ENCODE results near the gene ERC1. TPM values are rescaled to one million over a fixed set of nuclear protein-coding genes. Genes with fewer than 3 reads are reported as not detected.
"Not testable (repeated sequence)": the region's sequence is repeated elsewhere in the genome, so short reads cannot be mapped to it uniquely, and the experiment has no call there.

The ERC1 gene
- total and polyA plus RNA-seq, 7 donors: 4.0 to 35.6 (median 29.4) TPM

DNA sequence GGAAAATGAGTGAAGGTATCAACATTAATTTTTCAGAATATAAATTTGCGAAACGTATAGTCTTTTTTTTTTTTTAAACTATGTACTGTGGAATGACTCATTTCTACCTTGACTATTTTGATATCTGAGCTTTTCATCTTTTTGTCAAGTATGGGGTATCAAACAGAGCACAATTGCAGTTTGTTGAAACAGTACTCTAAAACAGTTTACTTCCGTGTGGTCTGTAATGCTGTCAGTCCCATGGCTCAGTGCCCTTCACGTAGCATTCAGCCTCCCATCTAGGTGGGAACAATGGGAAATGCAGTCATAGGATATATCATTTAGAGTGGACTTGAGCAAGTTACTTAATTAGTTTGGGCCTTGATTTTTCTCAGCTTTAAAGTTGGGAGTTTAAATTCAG lies 139.5 kb downstream of the ERC1 start:
- 88 to 93% (median 88%) methylated on average over 4 of the region's 4 CpGs for WGBS, 3 donors
- intact Hi-C loops (cut with DNase I): no loop called here
- DNase-seq (no peak), ATAC-seq (no peak)
- no peak overlapping the region for H3K27ac ChIP-seq
- no peaks in the 10 kb centered on the region for H3K36me3 ChIP-seq (ENCODE audit: insufficient read depth in 1 of 2, low read depth in 1 of 2)
- peaks cover 7% of the 10 kb centered on the region for H3K4me1 ChIP-seq
- H3K4me3 ChIP-seq: no peak overlapping the region
- TF ChIP-seq, protein P1, sequence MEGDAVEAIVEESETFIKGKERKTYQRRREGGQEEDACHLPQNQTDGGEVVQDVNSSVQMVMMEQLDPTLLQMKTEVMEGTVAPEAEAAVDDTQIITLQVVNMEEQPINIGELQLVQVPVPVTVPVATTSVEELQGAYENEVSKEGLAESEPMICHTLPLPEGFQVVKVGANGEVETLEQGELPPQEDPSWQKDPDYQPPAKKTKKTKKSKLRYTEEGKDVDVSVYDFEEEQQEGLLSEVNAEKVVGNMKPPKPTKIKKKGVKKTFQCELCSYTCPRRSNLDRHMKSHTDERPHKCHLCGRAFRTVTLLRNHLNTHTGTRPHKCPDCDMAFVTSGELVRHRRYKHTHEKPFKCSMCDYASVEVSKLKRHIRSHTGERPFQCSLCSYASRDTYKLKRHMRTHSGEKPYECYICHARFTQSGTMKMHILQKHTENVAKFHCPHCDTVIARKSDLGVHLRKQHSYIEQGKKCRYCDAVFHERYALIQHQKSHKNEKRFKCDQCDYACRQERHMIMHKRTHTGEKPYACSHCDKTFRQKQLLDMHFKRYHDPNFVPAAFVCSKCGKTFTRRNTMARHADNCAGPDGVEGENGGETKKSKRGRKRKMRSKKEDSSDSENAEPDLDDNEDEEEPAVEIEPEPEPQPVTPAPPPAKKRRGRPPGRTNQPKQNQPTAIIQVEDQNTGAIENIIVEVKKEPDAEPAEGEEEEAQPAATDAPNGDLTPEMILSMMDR (IDR thresholded peaks at IDR 0.05): no peak
- no peaks in the 10 kb centered on the region for H3K9me3 ChIP-seq
- no peaks in the 10 kb centered on the region for H3K27me3 ChIP-seq (ENCODE audit: insufficient read depth in 3 of 3, low read length in 2 of 3)

DNA sequence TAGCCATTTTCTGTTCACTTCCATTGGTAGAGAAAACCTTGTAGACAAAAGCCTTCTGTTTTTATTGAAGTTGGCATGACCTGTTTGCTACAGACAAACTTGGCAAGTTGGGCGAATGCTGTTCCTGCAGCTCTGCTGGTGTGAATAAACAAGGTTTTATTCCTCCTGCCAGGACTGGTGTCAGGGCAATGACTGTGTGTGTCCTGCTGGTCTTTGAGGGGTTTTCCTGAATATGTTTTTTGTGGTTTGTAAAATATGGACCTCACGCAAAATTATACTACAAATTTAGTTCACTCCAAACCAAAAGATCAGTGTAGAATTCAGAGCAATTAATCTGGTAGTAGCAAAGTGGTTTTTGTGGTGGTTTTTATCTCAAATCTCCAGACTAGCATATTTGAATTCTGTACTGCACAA lies 140.8 kb downstream of the ERC1 start:
- intact Hi-C loops (cut with DNase I): no loop called here
- Histone ChIP-seq H3K27ac (no peak overlapping the region), H3K27me3 (ENCODE audit: insufficient read depth in 3 of 3, low read length in 2 of 3) (no peaks in the 10 kb centered on the region), H3K9me3 (no peaks in the 10 kb centered on the region), H3K36me3 (ENCODE audit: insufficient read depth in 1 of 2, low read depth in 1 of 2) (no peaks in the 10 kb centered on the region), H3K4me3 (peak overlapping the region; percentile 27), H3K4me1 (peaks cover 7% of the 10 kb centered on the region)
- TF ChIP-seq, protein P1 (IDR thresholded peaks at IDR 0.05): no peak
- ATAC-seq (peak in 2 of 4 donors; percentile 49 to 77), DNase-seq (no peak)
- 22 to 48% (median 32%) methylated on average over 2 of the region's 2 CpGs for WGBS, 3 donors

DNA sequence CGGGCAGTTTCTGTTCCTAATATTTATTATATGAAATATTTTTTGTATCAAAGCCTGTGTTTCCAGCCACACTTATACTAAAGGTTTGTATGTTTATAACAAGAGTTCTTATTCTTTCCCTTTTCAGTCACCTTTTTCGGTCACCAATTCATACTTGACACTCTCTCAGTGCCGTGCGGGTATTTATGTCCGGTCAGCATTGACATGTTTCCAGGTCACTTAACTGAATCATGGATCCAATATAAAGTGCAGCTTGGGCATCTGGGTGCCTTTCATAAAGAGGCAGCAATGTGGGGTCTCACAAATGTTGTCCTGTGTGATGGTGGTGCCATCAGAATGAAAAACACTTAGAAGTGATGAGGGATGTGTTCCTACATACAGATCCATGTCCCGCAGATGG lies 141.3 kb downstream of the ERC1 start:
- peak overlapping the region; percentile 27 for H3K4me3 ChIP-seq
- H3K27me3 ChIP-seq (ENCODE audit: insufficient read depth in 3 of 3, low read length in 2 of 3): no peaks in the 10 kb centered on the region
- ATAC-seq: peak in 3 of 4 donors; percentile 42 to 87 (median 78)
- WGBS, 3 donors: 28 to 48% (median 34%) methylated on average over 6 of the region's 6 CpGs
- no peak for DNase-seq
- intact Hi-C loops (cut with DNase I): no loop called here
- H3K9me3 ChIP-seq: no peaks in the 10 kb centered on the region
- H3K36me3 ChIP-seq (ENCODE audit: insufficient read depth in 1 of 2, low read depth in 1 of 2): no peaks in the 10 kb centered on the region
- no peak overlapping the region for H3K27ac ChIP-seq
- peaks cover 7% of the 10 kb centered on the region for H3K4me1 ChIP-seq
- TF ChIP-seq, protein P1 (IDR thresholded peaks at IDR 0.05): no peak

DNA sequence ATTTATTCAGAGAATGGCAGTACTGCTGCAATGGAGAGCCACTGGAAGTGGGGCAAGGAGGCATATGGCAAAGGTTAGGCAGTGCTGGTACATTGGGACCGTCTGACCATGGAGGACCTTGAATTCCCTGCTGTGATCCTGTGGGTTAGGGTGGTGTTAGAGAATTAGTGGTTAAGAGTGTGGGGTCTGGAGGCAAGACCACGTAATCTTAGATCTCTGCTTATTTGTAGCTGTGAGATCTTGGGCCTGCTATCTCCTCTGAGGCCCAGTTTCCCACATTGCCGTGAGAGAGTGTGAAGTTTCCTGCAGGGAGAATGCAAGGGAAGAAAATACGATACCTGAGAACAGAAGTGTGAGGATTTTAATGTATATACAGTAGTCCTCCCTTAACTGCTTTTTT lies 147.7 kb downstream of the ERC1 start:
- 91 to 97% (median 93%) methylated on average over 4 of the region's 4 CpGs for WGBS, 3 donors
- H3K36me3 ChIP-seq (ENCODE audit: insufficient read depth in 1 of 2, low read depth in 1 of 2): peaks cover 0 to 5% of the 10 kb centered on the region in 2 donors
- H3K9me3 ChIP-seq: no peaks in the 10 kb centered on the region
- H3K4me3 ChIP-seq: no peak overlapping the region
- intact Hi-C loops (cut with DNase I): no loop called here
- TF ChIP-seq, protein P1 (IDR thresholded peaks at IDR 0.05): no peak
- no peak overlapping the region for H3K27ac ChIP-seq
- H3K4me1 ChIP-seq: no peaks in the 10 kb centered on the region
- DNase-seq (no peak), ATAC-seq (no peak)
- H3K27me3 ChIP-seq (ENCODE audit: insufficient read depth in 3 of 3, low read length in 2 of 3): no peaks in the 10 kb centered on the region

DNA sequence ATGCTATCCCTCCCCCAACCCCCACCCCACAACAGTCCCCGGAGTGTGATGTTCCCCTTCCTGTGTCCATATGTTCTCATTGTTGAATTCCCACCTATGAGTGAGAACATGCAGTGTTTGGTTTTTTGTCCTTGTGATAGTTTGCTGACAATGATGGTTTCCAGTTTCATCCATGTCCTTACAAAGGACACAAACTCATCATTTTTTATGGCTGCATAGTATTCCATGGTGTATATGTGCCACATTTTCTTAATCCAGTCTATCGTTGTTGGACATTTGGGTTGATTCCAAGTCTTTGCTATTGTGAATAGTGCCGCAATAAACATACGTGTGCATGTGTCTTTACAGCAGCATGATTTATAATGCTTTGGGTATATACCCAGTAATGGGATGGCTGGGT lies 155.7 kb downstream of the ERC1 start:
- WGBS, 3 donors: 93 to 100% (median 96%) methylated on average over 2 to 4 of the region's 4 CpGs
- H3K4me1 ChIP-seq; intact Hi-C loops (cut with DNase I); H3K27ac ChIP-seq; H3K36me3 ChIP-seq (ENCODE audit: insufficient read depth in 1 of 2, low read depth in 1 of 2); DNase-seq; H3K27me3 ChIP-seq (ENCODE audit: insufficient read depth in 3 of 3, low read length in 2 of 3); ATAC-seq; H3K9me3 ChIP-seq; H3K4me3 ChIP-seq: not testable (repeated sequence)
